ENCODE data around the gene TMEM130. TPM values are rescaled to one million over a fixed set of nuclear protein-coding genes. Genes with fewer than 3 reads are reported as not detected.
"Not testable (repeated sequence)": the region's sequence is repeated elsewhere in the genome, so short reads cannot be mapped to it uniquely, and the experiment has no call there.

Gene TMEM130
- total RNA-seq, 1 experiment from 2014 or later = not detected

DNA sequence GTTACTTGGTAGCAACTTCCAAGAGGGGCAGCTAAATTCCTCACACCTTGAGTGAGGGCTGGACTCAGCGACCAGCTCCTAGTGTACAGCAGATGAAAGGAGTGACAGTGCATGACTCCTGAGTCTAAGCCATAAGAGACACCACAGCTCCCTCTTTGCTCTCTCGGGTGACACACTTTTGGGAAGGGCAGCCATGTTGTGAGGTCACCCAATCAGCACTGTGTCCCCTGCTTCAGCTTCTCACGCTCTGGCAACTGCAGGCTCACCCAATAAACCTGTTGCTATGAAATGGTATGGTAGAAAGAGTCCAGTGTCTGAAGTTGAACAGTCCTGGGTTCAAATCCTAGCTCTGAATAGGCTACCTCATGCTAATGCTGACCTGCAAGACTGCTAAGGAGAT is 20.9 kb downstream of the TMEM130 start:
- DNase-seq (ENCODE audit: extremely low read depth, low read depth) = no peak

DNA sequence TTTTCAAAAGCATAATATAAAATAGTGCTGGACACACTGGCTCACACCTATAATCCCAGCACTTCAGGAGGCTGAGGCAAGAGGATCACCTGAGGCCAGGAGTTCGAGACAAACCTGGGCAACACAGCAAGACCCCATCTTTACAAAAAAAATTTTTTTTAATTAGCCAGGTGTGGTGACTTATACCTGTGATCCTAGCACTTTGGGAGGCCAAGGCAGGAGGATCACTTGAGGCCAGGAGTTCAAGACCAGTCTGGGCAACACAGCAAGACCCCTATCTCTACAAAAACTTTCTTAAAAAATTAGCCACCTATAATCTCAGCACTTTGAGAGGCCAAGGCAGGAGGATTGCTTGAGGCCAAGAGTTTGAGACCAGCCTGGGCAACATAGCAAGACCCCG is 27.3 kb downstream of the TMEM130 start:
- not testable (repeated sequence) for DNase-seq (ENCODE audit: extremely low read depth, low read depth)

DNA sequence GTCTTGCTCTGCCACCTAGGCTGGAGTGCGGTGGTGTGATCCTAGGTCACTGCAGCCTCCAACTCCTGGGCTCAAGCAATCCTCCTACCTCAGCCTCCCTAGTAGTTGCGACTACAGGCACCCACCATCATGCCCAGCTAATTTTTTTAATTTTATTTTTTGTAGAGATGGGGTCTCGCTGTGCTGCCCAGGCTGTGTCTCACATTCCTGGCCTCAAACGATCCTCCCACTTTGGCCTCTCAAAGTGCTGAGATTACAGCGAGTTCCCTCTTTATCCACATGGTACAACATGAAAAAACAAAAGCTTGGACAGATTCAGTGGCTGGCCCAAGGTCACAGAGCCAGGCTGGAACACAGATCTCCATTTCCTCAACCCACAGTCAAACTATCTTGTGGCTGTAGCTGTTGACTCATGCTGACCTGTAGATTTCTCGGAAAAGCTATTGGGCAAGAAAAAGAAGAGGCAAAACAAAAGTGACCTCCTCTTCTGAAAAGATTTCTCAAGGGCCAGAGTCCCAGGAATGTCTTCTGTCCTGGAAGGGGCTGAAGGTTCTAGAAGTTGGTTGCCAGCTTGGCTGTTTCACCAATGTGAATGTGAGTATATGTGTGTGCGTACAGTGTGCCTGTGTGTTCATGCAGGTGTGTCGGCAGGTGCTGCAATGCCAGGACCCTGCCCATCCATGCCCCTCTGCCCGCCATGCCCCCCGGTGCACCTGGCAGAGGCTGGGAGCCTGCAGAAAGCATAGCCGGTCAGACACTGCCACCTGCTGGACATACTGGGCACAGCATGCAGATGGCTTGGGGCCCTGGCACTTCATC is 28.4 kb downstream of the TMEM130 start:
- DNase-seq (ENCODE audit: extremely low read depth, low read depth) = peak; percentile 41

DNA sequence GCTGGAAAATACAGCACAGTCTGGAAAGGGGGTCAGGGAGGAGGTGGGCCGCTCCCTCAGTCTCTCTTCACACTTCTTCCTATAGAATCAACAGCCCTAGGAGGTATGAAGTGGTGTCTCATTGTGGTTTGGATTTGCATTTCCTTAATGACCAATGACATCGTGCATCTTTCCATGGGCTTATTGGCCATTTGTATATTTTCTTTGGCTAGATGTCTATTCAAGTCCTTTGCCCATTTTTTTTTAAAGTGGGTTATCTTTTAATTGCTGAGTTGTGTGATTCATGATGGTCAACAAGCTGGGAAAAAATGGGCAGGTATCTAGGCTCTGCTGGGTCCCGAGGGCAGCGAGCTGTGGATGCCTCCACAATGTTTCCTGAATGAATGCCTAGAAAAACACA is 29.1 kb downstream of the TMEM130 start:
- DNase-seq (ENCODE audit: extremely low read depth, low read depth) = no peak

GRCh38 chr7:98840096-98840495 is 29.7 kb downstream of the TMEM130 start:
- DNase-seq (ENCODE audit: extremely low read depth, low read depth) = no peak

GRCh38 chr7:98837630-98837972 is 32.2 kb downstream of the TMEM130 start:
- no peak for DNase-seq (ENCODE audit: extremely low read depth, low read depth)

- DNase-seq (ENCODE audit: extremely low read depth, low read depth) = peak; percentile 31
These were observed 32.8 kb downstream of the TMEM130 start for GRCh38 chr7:98836811-98837629.

- DNase-seq (ENCODE audit: extremely low read depth, low read depth) = no peak
These were observed 34.9 kb downstream of the TMEM130 start for GRCh38 chr7:98834949-98835348.

GRCh38 chr7:98833022-98833421 is 36.8 kb downstream of the TMEM130 start:
- DNase-seq (ENCODE audit: extremely low read depth, low read depth) = no peak

DNA sequence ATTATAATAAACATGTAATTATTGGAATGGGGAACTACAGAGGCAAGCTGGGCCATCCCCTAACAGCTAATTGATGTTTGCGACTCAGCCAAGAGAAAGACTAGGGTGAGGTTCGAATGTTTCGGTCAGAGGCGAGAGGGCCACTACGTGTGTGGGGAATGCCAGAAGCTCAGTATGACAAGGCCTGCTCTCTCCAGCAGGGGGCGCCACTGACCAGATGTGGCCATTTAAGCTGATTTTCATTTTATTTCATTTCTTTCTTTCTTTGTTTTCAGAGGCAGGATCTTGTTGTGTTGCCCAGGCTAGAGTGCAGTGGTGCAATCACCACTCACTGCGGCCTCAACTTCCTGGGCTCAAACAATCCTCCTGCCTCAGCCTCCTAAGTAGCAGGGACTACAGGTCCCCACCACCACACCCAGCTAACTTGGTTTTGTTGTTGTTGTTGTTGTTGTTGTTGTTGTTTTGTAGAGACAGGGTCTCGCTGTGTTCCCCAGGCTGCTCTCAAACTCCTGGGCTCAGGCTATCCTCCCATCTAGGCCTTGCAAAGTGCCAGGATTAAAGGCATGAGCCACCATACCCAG is 38.1 kb downstream of the TMEM130 start:
- no peak for DNase-seq (ENCODE audit: extremely low read depth, low read depth)

- DNase-seq (ENCODE audit: extremely low read depth, low read depth) = no peak
These were observed 38.8 kb downstream of the TMEM130 start for GRCh38 chr7:98830972-98831548.

DNA sequence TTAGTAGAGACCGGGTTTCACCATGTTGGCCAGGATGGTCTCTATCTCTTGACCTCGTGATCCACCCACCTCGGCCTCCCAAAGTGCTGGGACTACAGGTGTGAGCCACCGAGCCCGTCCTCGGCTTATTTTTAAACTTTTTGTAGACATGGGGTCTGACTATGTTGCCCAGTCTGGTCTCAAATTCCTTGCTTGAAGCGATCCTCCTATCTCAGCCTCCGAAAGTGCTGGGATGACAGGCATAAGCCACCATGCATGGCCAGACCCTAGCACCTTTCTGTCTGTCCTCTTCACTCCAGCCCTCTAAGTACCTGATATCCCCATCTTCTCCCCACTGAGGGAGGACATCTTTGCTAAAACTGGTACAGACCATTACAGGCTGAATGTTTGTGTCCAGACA is 41.4 kb downstream of the TMEM130 start:
- DNase-seq (ENCODE audit: extremely low read depth, low read depth) = no peak

DNA sequence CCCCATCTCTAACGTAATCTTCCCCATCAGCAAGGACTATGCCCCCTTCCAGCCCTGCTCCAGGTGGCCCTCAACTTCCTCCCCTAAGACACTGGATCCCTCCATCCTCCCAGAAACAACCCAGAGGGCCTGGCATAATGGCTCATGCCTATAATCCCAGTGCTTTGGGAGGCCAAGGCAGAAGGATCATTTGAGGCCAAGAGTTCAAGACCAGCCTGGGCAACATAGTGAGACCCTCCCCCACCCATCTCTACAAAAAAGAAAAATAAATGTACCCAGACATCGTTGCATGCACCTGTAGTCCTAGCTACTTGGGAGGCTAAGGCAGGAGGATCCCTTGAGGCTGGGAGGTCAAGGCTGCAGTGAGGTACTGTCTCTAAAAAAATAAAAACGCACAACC is 42.6 kb downstream of the TMEM130 start:
- DNase-seq (ENCODE audit: extremely low read depth, low read depth) = no peak

DNA sequence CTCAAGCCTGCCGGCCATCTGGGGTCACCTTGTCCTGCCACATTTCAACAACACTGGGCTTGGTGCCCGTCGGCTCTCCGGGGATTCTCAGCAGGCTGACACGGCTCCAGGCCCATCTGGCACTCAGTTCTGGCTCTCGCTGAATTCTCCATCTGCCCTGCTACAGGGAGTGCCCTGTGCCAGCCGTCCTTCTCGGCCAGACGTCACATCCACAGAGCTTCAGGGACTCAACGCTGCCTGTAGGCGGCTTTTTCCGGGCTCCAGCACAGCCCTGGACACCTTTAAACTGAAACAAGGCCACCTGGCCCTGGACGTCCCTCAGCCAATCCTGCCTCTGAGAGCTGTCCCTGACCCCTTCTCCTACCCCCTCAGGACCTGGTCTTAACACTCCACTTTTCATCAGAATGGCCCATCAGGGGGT is 43.0 kb downstream of the TMEM130 start:
- no peak for DNase-seq (ENCODE audit: extremely low read depth, low read depth)

- DNase-seq (ENCODE audit: extremely low read depth, low read depth) = no peak
These were observed 43.4 kb downstream of the TMEM130 start for GRCh38 chr7:98826387-98826786.

- DNase-seq (ENCODE audit: extremely low read depth, low read depth) = no peak
These were observed 46.6 kb downstream of the TMEM130 start for GRCh38 chr7:98823226-98823625.

- no peak for DNase-seq (ENCODE audit: extremely low read depth, low read depth)
These were observed 48.5 kb downstream of the TMEM130 start for GRCh38 chr7:98821348-98821747.

- no peak for DNase-seq (ENCODE audit: extremely low read depth, low read depth)
These were observed 52.7 kb downstream of the TMEM130 start for GRCh38 chr7:98816967-98817710.

GRCh38 chr7:98816241-98816640 is 53.6 kb downstream of the TMEM130 start:
- DNase-seq (ENCODE audit: extremely low read depth, low read depth) = no peak

DNA sequence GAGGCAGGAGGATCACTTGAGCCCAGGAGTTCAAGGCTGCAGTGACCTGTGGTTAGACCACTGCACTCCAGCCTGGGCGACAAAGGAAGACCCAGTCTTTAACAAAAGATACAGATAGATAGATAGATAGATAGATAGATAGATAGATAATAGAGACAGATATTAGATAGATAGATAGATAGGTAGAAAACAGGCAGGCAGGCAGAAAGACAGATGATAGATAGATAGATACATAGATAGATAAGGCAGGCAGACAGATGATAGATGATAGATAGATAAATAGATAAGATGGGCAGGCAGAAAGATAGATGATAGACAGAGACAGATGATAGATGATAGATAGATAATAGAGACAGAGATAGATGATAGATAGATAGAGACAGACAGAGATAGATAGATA is 54.5 kb downstream of the TMEM130 start:
- no peak for DNase-seq (ENCODE audit: extremely low read depth, low read depth)

GRCh38 chr7:98811299-98811698 is 58.5 kb downstream of the TMEM130 start:
- no peak for DNase-seq (ENCODE audit: extremely low read depth, low read depth)

Data from NCI-H460 (cell line).